GM21381 (cell line): Measurements from ENCODE around the gene DOK4.

ENCODE experiments used
- ATAC-seq: cut with Tn5 transposase; IDR thresholded peaks from one replicate; pipeline ENCODE4 v1.9.1; 2021; ENCODE audit warnings: mild to moderate bottlenecking, moderate library complexity; ENCODE audit not compliant: unreplicated experiment

Gene DOK4

GRCh38 chr16:57519796-57520360, 33.6 kb upstream of the DOK4 start:
- ATAC-seq = peak; percentile 78

DNA sequence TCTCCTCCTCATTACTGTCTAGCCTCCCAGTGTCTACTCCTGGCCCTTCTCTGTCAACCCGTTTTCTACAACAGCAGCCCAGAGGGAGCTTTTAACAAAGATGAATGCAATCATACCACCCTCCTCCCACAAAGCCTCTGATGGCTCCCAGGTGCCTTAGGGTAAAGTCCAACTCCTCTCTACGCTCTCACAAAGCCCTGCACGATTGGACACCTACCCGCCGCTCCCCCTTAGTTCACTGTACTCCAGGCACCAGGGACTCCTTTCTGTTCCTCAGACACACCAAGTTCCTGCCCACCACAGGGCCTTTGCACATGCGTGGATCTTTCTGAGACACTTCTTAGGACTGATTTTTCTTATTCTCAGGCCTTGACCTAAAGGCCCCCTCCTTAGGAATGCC, 32.6 kb upstream of the DOK4 start:
- ATAC-seq = no peak

DNA sequence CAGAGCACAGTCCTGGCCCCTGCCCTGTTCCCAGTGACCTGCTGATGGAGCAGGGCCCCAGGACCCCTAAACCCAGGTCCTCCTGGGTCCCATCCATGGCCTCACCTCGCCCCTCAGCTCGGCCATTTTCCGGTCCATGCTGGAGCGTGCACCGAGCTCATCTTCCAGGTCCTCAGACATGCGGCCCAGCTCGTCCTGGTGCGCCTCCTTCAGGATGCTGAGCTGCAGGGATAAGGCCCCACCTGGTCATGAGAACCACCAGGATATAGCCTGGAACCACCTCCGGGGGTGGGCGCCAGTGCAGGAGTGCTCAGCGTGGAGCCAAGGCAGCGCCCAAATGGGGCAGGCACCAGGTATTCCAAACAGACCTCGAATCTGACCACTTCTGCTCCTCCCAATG, 32.2 kb upstream of the DOK4 start:
- ATAC-seq = no peak

DNA sequence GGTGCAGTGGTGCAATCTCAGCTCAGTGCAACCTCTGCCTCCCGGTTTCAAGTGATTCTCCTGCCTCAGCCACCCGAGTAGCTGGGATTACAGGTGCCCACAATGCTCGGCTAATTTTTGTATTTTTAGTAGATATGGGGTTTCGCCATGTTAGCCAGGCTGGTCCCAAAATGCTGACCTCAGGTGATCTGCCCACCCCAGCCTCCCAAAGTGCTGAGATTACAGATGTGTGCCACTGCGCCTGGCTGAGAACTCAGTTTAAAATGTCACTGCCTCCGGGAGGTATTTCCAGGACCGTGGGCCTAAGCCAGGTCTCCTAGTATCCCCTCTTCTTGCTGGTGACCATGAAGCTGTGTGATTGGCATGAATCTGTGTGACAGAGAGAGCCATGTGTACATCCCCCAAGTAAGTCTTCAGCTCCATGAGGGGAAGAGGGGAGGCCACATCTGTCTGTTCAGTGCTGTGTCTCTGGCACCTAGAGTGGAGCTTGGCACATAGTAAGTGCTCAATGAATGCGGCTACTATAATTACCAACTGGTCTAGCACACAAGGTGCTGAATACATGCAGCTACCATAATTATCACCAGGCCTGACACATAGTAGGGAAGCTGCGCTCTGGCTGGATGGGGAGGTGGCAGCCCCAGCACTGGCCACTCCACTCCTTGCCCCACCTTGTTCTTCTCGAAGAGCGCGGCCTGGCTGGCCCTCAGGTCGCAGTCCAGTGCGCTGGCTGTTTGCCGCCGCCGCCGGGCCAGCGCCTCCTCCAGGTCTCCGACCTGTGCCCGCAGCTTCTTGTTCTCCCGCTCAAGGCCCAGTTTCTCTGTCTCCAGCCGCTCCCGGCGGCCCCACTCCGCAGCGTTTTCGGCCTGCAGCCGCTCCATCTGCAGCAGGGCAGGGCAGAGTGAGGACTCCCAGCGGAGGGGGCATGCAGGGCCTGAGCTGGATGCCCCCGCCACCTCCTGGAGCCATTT, 31.4 kb upstream of the DOK4 start:
- ATAC-seq = no peak

GRCh38 chr16:57516773-57517172, 30.5 kb upstream of the DOK4 start:
- ATAC-seq = no peak

DNA sequence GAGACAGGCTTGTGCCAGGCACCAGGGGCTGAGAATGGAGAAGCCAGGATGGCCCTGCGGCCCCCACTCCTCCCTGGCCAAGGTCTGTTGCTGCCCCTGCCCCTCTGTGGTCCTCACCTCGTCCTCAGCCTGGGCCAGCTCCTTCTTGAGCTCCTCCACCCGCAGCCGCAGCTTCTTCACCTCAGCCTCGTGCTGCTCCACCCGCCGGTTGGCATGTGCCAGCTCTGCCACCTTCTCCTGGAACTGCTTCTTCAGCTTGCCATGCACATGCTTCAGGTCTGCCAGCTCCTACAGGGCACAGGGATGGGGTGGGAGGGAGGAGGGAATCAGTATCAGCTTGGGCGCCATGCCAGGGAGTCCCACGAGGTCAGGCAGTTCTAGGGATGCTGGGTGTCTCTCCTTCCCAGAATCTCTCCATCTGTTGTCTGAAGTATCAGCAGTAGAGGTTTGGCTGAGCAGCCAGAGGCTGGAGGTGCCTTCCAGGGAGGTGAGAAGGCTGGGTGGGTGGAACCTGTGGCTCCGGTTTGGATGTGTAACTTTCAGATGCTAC, 30.0 kb upstream of the DOK4 start:
- no peak for ATAC-seq

DNA sequence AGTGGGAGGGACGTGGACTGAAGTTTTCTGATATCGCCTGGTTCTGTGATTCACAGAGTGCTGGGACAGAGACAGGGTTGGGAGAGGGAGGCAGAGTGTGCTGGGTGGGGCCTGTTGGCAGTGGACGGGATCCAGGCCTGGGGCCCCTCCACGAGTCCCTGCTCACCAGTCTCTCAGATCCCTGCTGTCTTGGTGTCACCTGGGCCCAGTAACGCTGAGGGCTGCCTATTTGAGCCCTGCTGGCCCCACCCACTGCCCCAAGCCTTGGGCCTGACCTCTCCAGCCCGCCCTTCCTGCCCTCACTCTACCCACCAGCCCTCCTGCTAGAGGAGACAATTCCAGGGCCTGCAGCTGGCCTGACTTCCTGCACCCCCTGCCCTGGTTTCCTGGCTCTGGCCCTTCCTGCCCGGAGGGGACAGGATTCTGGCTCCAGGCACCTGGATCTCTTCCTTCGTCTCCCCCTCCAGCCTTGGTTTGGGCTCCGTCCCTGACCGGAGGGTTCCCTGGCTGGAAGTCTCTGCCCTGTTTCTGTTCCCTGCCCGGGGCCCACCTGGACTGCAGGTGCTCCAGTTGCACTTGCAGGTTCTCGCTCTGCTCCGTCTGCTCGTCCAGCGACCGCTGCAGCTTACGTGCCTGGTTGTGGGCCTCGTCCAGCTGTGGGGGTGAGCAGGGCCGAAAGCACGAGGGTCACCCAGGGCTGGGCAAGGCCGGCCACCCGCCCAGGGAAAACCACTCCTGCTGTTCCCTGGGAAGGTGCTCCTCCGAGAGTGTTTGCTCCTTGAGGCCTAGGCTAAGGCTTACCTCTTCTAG, 28.7 kb upstream of the DOK4 start:
- ATAC-seq = no peak

DNA sequence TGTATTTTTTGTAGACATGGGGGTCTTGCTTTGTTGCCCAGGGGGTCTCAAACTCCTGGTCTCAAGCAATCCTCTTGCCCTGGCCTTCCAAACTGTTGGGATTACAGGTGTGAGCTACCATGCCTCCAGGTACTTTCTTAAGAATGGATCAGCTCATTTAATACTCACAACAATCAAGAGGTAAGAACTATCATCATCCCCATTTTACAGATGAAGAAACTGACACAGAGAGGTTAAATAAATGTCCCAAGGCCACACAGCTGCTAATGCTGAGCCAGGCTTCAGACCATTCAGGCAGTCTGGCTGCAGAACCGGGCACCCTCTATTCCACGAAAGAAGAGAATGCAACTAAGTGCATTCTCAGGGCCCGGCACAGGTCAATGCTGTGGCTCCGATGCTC, 28.1 kb upstream of the DOK4 start:
- ATAC-seq = no peak

- ATAC-seq = no peak
Measured at GRCh38 chr16:57513371-57514102, 27.2 kb upstream of the DOK4 start.

- ATAC-seq = no peak
Measured at GRCh38 chr16:57512296-57513001, 26.2 kb upstream of the DOK4 start.

GRCh38 chr16:57510016-57510871, 24.0 kb upstream of the DOK4 start:
- no peak for ATAC-seq

GRCh38 chr16:57509231-57509923, 23.1 kb upstream of the DOK4 start:
- no peak for ATAC-seq

DNA sequence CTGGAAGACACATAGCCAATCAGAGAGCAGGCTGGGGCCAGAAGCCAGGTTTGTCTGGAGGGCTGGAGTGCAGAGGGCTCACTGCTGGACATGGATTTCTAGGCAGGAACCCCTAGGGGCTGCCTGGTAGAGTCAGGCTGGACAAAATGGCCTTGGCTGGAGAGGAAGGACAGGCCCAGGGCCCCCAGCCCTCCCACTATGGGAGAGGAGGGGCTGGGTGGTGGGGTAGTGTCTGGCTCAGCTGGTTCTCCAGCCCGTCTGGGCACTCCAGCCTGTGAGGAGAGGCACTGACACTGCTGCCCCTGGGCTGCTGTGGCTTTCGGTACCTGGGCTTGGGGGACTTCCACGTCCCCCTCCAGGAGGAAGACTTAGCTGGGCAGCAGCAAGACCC, 21.7 kb upstream of the DOK4 start:
- no peak for ATAC-seq

GRCh38 chr16:57507136-57508034, 21.1 kb upstream of the DOK4 start:
- no peak for ATAC-seq

DNA sequence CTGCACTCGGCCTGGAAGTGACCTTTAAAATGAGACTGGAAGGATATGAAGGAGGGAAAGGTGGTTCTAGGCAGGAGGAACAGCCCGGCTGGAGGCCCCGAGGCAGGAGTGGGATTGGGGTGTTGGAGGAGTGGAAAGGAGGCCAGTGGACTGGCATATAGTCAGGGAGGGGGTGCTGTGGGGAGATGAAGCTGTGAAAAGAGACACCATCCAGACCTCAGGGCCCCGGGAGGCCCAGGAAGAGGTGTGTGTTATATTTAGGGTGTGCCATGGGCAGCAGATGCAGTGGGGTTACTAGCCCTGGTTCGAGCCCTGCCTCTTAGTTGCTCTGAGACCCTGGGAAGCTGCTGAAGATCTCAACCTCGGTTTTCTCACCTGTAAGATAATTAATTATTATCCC, 18.9 kb upstream of the DOK4 start:
- no peak for ATAC-seq

- ATAC-seq = no peak
Measured at GRCh38 chr16:57504491-57504890, 18.2 kb upstream of the DOK4 start.

- ATAC-seq = no peak
Measured at GRCh38 chr16:57504001-57504400, 17.7 kb upstream of the DOK4 start.
